Measurements from ENCODE around the gene PPAT. TPM values are rescaled to one million over a fixed set of nuclear protein-coding genes. Genes with fewer than 3 reads are reported as not detected.

The PPAT gene
- total and polyA plus RNA-seq, 2 donors (not counting 3 experiments of a cell fraction or from before 2014, with no cell fraction given) = 4.3 to 25.5 TPM

GRCh38 chr4:56434599-56435139, 746 bp downstream of the PPAT start:
- POLR2A ChIA-PET = interaction anchor here (1.0 to 2.1 kb wide), 4 partner anchors 24 to 487 kb away, joined by 3 to 15 read pairs (median 6); partner anchors contain the start of genes AASDH and CEP135
- DNase-seq (ENCODE audit: low read depth, low spot score) = peak; percentile 72
- FAIRE-seq = no peak
- H3K27me3 ChIP-seq (ENCODE audit: control insufficient read depth in 2 of 2, insufficient read depth in 2 of 2, low read length in 2 of 2) = no peaks in the 10 kb centered on the region
- H3K9me1 ChIP-seq (replicated peaks; ENCODE audit: control insufficient read depth, extremely low read depth, insufficient read depth, low read length) = no peaks in the 10 kb centered on the region
- peak overlapping the region; percentile 90 for H3K4me2 ChIP-seq (ENCODE audit: insufficient read depth, low read length)
- H3K79me2 ChIP-seq (ENCODE audit: control insufficient read depth, insufficient read depth, low read length) = peaks cover 85% of the 10 kb centered on the region
- H4K20me1 ChIP-seq (replicated peaks; ENCODE audit: control insufficient read depth, extremely low read depth, insufficient read depth, low read length) = no peaks in the 10 kb centered on the region
- peak overlapping the region; percentile 63 for H2AFZ ChIP-seq (ENCODE audit: low read depth, low read length)
- peak overlapping the region; percentile 79 for H3K9ac ChIP-seq (replicated peaks; ENCODE audit: extremely low read depth, insufficient read depth, low read length)
- dilution Hi-C loops (cut with MboI; ENCODE audit: extremely low pct_ligation_motif_present, low sequenced_read_pairs) = no loop called here
- H3K27ac ChIP-seq (ENCODE audit: insufficient read depth, low read depth, low read length) = peak overlapping the region; percentile 11
- no TSS peak for BruUV-seq (replicated peaks)
- TF ChIP-seq GATA2 (IDR thresholded peaks at IDR 0.05; ENCODE audit: insufficient read depth, insufficient read length, low read depth, low read length) (no peak), MAX (IDR thresholded peaks at IDR 0.05; ENCODE audit: insufficient read depth, insufficient read length) (no peak), JUN (IDR thresholded peaks at IDR 0.05; ENCODE audit: borderline replicate concordance, insufficient read depth, insufficient read length, low read depth) (no peak), FOS (IDR thresholded peaks at IDR 0.05; ENCODE audit: borderline replicate concordance, insufficient read depth, low read length) (no peak), POLR2AphosphoS5 (IDR thresholded peaks at IDR 0.05; ENCODE audit: insufficient read depth, low read depth, low read length) (no peak), POLR2A (IDR thresholded peaks at IDR 0.05; ENCODE audit: low read depth, low read length) (no peak), EZH2 (IDR thresholded peaks at IDR 0.05; ENCODE audit: borderline replicate concordance, low read depth, low read length, severe bottlenecking) (no peak), MYC (IDR thresholded peaks at IDR 0.05; ENCODE audit: low read depth, low read length) (no peak)
- TF ChIP-seq, protein P1, sequence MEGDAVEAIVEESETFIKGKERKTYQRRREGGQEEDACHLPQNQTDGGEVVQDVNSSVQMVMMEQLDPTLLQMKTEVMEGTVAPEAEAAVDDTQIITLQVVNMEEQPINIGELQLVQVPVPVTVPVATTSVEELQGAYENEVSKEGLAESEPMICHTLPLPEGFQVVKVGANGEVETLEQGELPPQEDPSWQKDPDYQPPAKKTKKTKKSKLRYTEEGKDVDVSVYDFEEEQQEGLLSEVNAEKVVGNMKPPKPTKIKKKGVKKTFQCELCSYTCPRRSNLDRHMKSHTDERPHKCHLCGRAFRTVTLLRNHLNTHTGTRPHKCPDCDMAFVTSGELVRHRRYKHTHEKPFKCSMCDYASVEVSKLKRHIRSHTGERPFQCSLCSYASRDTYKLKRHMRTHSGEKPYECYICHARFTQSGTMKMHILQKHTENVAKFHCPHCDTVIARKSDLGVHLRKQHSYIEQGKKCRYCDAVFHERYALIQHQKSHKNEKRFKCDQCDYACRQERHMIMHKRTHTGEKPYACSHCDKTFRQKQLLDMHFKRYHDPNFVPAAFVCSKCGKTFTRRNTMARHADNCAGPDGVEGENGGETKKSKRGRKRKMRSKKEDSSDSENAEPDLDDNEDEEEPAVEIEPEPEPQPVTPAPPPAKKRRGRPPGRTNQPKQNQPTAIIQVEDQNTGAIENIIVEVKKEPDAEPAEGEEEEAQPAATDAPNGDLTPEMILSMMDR (IDR thresholded peaks at IDR 0.05; ENCODE audit: extremely low read depth in 1 of 2, insufficient read depth in 1 of 2, low read depth in 1 of 2, low read length in 2 of 2) = no peak
- no peaks in the 10 kb centered on the region for H3K36me3 ChIP-seq (ENCODE audit: control insufficient read depth in 2 of 2, extremely low read depth in 1 of 2, insufficient read depth in 2 of 2, low read length in 2 of 2)
- H3K4me3 ChIP-seq (replicated peaks in 1 of 3; ENCODE audit: insufficient read depth in 1 of 3, low read depth in 1 of 3, low read length in 3 of 3) = peak overlapping the region; percentile 69 to 83 (median 80)
- H3K9me3 ChIP-seq (replicated peaks; ENCODE audit: control insufficient read depth, insufficient read depth, low read length) = no peaks in the 10 kb centered on the region
- intact Hi-C loops (cut with micrococcal nuclease) = loop anchor here (1.0 to 10.0 kb wide), 5 partner anchors 9 to 490 kb away; partner anchors contain the start of genes AASDH, CEP135 and SRP72
- CTCF ChIA-PET = interaction anchor here (1.0 to 3.9 kb wide), 6 partner anchors 9 to 1436 kb away, joined by 3 to 27 read pairs (median 13); partner anchors contain the start of genes AASDH and CEP135
- peaks cover 19% of the 10 kb centered on the region for H3K4me1 ChIP-seq (ENCODE audit: control insufficient read depth, extremely low read depth, insufficient read depth, low read length)
